ENCODE data around the gene HNRNPL. TPM values are rescaled to one million over a fixed set of nuclear protein-coding genes. Genes with fewer than 3 reads are reported as not detected.

HNRNPL gene
- polyA plus RNA-seq, 1 donor from 2014 or later = 315 TPM

DNA sequence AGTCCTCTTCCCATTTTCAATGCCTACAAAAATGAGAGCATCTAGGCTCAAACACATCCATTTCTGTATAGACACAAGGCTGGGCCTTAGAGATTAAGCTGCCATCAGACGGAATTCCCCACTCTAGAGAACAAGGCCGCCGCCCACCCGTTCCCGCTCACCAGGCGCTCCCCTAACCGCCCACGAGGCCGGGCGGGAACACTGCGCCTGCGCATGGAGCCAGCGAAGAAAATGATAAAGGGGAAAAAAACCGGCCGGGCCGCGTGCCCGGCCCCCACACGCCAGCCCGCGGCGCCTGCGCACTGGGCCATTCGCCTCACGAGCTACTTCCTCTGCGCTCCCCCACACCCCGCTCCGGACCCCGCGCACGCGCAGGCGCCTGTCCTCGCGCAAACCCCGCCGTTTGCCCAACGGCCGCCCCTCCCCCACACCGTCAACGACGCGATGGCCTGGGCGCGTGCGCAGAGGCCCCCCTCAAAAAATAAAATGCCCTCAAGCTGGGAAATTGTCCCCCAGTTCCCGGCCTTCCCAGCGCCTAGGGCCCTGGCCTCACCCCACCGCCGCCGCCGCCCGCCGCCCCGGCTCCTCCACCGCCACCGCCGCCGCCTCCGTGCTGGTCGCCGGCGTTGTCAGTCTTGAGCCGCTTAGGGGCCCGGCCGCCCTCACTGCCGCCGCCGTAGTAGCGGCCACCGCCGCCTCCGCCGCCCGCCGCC is 483 bp downstream of the HNRNPL start:
- Histone ChIP-seq H3F3A (ENCODE audit: insufficient read depth, low read length, poor library complexity, severe bottlenecking) (peaks cover 10% of the 10 kb centered on the region), H3K36me3 (ENCODE audit: insufficient read depth, low read length) (no peaks in the 10 kb centered on the region)

DNA sequence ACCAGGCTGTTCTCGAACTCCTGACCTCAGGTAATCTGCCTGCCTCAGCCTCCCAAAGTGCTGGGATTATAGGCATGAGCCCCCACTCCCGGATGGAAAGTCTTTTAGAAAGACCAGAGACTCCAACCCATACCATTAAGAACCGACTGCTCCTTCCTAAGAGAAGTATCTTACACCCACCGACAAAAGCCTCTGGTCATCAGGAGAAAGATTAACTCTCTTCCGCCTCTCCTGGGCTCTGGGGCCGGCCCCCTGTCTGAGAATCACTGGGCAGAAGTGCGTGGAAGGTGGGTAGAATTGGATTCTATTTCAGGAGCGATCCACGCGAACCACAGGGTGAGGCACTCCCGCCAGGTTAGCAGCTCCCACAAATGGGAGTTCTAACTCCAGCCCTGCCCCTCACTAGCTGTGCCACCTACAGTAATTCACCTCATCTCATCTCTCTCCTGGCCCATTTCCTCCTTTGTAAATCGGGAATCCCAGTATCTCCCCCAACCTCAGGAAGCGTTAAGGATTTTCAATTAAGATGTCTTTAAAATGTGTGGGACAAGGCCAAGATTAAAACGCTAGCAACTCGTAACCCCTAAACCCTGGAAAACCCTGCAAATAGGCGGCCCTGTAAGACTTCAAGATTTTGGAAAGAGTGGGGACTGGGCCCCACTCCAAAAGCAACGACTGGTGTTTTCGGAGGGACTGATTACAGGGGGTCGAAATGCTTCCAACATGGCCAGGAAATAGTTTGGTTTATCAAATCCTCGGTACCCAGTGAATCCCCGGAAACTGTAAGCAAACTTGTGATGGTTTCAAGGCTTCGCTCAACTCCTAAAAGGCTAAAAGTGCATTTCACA is 1.3 kb downstream of the HNRNPL start:
- peak overlapping the region; percentile 83 for H3K4me3 ChIP-seq (ENCODE audit: low read length)
- TF ChIP-seq TAF1 (IDR thresholded peaks at IDR 0.05; ENCODE audit: low read depth) (no peak), EP300 (conservative IDR thresholded peaks at IDR 0.05; ENCODE audit: poor library complexity, severe bottlenecking) (no peak), RAD21 (conservative IDR thresholded peaks at IDR 0.05) (no peak)
- peaks cover 10% of the 10 kb centered on the region for H3F3A ChIP-seq (ENCODE audit: insufficient read depth, low read length, poor library complexity, severe bottlenecking)
- H2AFZ ChIP-seq (ENCODE audit: low read depth, low read length) = no peak overlapping the region
- no peaks in the 10 kb centered on the region for H3K9me2 ChIP-seq (ENCODE audit: insufficient read depth, low read length)
- H3K9ac ChIP-seq (ENCODE audit: low read length) = peak overlapping the region; percentile 97
- no peaks in the 10 kb centered on the region for H3K36me3 ChIP-seq (ENCODE audit: insufficient read depth, low read length)
- H3K9me3 ChIP-seq (ENCODE audit: low read length) = no peaks in the 10 kb centered on the region
- no peaks in the 10 kb centered on the region for H3K27me3 ChIP-seq (ENCODE audit: insufficient read depth, low read depth, low read length)
- H3K4me2 ChIP-seq (ENCODE audit: low read length) = peak overlapping the region; percentile 92
- H4K20me1 ChIP-seq (ENCODE audit: insufficient read depth) = peaks cover 26% of the 10 kb centered on the region
- H3K79me2 ChIP-seq (replicated peaks; ENCODE audit: insufficient read depth, low read length) = peaks cover 38% of the 10 kb centered on the region
- peak overlapping the region; percentile 97 for H3K27ac ChIP-seq (ENCODE audit: low read length)

More for the DNA sequence above, 483 bp downstream of the HNRNPL start:
- Histone ChIP-seq H3K4me2 (ENCODE audit: low read length) (peak overlapping the region; percentile 92), H3K4me3 (ENCODE audit: low read length) (peak overlapping the region; percentile 83), H3K27ac (ENCODE audit: low read length) (peak overlapping the region; percentile 97), H3K9me3 (ENCODE audit: low read length) (no peaks in the 10 kb centered on the region), H3K27me3 (ENCODE audit: insufficient read depth, low read depth, low read length) (no peaks in the 10 kb centered on the region), H4K20me1 (ENCODE audit: insufficient read depth) (peaks cover 26% of the 10 kb centered on the region), H2AFZ (ENCODE audit: low read depth, low read length) (no peak overlapping the region), H3K79me2 (replicated peaks; ENCODE audit: insufficient read depth, low read length) (peaks cover 38% of the 10 kb centered on the region), H3K9ac (ENCODE audit: low read length) (peak overlapping the region; percentile 97), H3K9me2 (ENCODE audit: insufficient read depth, low read length) (no peaks in the 10 kb centered on the region)
- TF ChIP-seq EZH2 (IDR thresholded peaks at IDR 0.05; ENCODE audit: borderline replicate concordance, insufficient read depth, low read length, poor library complexity, severe bottlenecking) (no peak), SMC3 (conservative IDR thresholded peaks at IDR 0.05; ENCODE audit: poor library complexity) (peak; percentile 48), RAD21 (conservative IDR thresholded peaks at IDR 0.05) (peak; percentile 14), EP300 (conservative IDR thresholded peaks at IDR 0.05; ENCODE audit: poor library complexity, severe bottlenecking) (peak; percentile 74), MXI1 (conservative IDR thresholded peaks at IDR 0.05; ENCODE audit: poor library complexity, severe bottlenecking) (peak; percentile 96)
- TF ChIP-seq, protein P1, sequence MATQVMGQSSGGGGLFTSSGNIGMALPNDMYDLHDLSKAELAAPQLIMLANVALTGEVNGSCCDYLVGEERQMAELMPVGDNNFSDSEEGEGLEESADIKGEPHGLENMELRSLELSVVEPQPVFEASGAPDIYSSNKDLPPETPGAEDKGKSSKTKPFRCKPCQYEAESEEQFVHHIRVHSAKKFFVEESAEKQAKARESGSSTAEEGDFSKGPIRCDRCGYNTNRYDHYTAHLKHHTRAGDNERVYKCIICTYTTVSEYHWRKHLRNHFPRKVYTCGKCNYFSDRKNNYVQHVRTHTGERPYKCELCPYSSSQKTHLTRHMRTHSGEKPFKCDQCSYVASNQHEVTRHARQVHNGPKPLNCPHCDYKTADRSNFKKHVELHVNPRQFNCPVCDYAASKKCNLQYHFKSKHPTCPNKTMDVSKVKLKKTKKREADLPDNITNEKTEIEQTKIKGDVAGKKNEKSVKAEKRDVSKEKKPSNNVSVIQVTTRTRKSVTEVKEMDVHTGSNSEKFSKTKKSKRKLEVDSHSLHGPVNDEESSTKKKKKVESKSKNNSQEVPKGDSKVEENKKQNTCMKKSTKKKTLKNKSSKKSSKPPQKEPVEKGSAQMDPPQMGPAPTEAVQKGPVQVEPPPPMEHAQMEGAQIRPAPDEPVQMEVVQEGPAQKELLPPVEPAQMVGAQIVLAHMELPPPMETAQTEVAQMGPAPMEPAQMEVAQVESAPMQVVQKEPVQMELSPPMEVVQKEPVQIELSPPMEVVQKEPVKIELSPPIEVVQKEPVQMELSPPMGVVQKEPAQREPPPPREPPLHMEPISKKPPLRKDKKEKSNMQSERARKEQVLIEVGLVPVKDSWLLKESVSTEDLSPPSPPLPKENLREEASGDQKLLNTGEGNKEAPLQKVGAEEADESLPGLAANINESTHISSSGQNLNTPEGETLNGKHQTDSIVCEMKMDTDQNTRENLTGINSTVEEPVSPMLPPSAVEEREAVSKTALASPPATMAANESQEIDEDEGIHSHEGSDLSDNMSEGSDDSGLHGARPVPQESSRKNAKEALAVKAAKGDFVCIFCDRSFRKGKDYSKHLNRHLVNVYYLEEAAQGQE (IDR thresholded peaks at IDR 0.05; ENCODE audit: borderline replicate concordance) = no peak

DNA sequence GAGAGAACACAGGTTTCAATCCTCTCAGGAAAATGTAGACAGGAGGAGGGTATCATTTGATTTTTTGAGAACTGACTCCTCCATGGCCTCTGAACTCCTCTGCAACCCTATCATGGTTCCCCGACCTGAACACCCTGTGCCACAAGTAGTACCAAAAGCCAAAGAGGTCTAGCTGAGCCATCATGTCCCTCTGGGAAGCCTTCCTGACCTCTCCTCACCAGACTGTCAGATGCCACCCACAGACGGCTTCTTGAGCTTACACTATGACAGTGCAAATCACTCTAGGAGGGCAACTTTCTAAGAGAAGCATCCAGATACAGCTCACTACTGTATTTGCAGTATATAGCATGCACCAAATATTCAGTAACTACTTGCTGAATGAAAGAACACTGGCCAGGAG is 3.7 kb downstream of the HNRNPL start:
- no peaks in the 10 kb centered on the region for H3K27me3 ChIP-seq (ENCODE audit: insufficient read depth, low read depth, low read length)
- H3F3A ChIP-seq (ENCODE audit: insufficient read depth, low read length, poor library complexity, severe bottlenecking) = peaks cover 4% of the 10 kb centered on the region
- peaks cover 29% of the 10 kb centered on the region for H4K20me1 ChIP-seq (ENCODE audit: insufficient read depth)
- no peak overlapping the region for H3K27ac ChIP-seq (ENCODE audit: low read length)
- H3K4me3 ChIP-seq (ENCODE audit: low read length) = no peak overlapping the region
- no peak overlapping the region for H3K9ac ChIP-seq (ENCODE audit: low read length)
- no peaks in the 10 kb centered on the region for H3K9me2 ChIP-seq (ENCODE audit: insufficient read depth, low read length)
- no peak overlapping the region for H3K4me2 ChIP-seq (ENCODE audit: low read length)
- peaks cover 3% of the 10 kb centered on the region for H3K36me3 ChIP-seq (ENCODE audit: insufficient read depth, low read length)
- H3K9me3 ChIP-seq (ENCODE audit: low read length) = no peaks in the 10 kb centered on the region
- peaks cover 38% of the 10 kb centered on the region for H3K79me2 ChIP-seq (replicated peaks; ENCODE audit: insufficient read depth, low read length)
- H2AFZ ChIP-seq (ENCODE audit: low read depth, low read length) = no peak overlapping the region
- TF ChIP-seq RAD21 (conservative IDR thresholded peaks at IDR 0.05) (no peak), SMC3 (conservative IDR thresholded peaks at IDR 0.05; ENCODE audit: poor library complexity) (no peak), TAF1 (IDR thresholded peaks at IDR 0.05; ENCODE audit: low read depth) (no peak), MXI1 (conservative IDR thresholded peaks at IDR 0.05; ENCODE audit: poor library complexity, severe bottlenecking) (no peak), POLR2AphosphoS5 (IDR thresholded peaks at IDR 0.05) (no peak), EZH2 (IDR thresholded peaks at IDR 0.05; ENCODE audit: borderline replicate concordance, insufficient read depth, low read length, poor library complexity, severe bottlenecking) (no peak), EP300 (conservative IDR thresholded peaks at IDR 0.05; ENCODE audit: poor library complexity, severe bottlenecking) (no peak)
- TF ChIP-seq, protein P1 (IDR thresholded peaks at IDR 0.05; ENCODE audit: borderline replicate concordance) = no peak
- TF ChIP-seq, protein P2, sequence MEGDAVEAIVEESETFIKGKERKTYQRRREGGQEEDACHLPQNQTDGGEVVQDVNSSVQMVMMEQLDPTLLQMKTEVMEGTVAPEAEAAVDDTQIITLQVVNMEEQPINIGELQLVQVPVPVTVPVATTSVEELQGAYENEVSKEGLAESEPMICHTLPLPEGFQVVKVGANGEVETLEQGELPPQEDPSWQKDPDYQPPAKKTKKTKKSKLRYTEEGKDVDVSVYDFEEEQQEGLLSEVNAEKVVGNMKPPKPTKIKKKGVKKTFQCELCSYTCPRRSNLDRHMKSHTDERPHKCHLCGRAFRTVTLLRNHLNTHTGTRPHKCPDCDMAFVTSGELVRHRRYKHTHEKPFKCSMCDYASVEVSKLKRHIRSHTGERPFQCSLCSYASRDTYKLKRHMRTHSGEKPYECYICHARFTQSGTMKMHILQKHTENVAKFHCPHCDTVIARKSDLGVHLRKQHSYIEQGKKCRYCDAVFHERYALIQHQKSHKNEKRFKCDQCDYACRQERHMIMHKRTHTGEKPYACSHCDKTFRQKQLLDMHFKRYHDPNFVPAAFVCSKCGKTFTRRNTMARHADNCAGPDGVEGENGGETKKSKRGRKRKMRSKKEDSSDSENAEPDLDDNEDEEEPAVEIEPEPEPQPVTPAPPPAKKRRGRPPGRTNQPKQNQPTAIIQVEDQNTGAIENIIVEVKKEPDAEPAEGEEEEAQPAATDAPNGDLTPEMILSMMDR (IDR thresholded peaks at IDR 0.05; ENCODE audit: poor library complexity, severe bottlenecking) = no peak

Data from neural cell (in vitro differentiated cells).